Measurements from ENCODE around the gene FJX1. TPM values are rescaled to one million over a fixed set of nuclear protein-coding genes. Genes with fewer than 3 reads are reported as not detected.

FJX1 gene
- total RNA-seq, 1 experiment from 2014 or later = 71.4 TPM

Other genes with a start within 250 kb of the FJX1 start
- gene SLC1A2, start 198.9 kb upstream of the FJX1 start, total RNA-seq (2014; rRNA removed) = 0.18 TPM in 1 of 2 replicates, not detected in the other
- gene PAMR1, start 92.8 kb upstream of the FJX1 start, total RNA-seq (2014; rRNA removed) = 0.17 TPM in 1 of 2 replicates, not detected in the other
- gene TRIM44, start 44.3 kb downstream of the FJX1 start, total RNA-seq (2014; rRNA removed) = 14.0 TPM in 2 replicates

All from PC-3 (cell line).